HepG2 (cell line): ENCODE results near the gene CDNF. TPM values are rescaled to one million over a fixed set of nuclear protein-coding genes. Genes with fewer than 3 reads are reported as not detected.
A peak's percentile ranks its signal among the peaks of the same experiment; 100 is the strongest.

ENCODE experiments used
- ATF5 ChIP-seq: sonication (generic); formaldehyde crosslinking; IDR thresholded peaks from 2 replicates; pipeline ENCODE4 v1.4.0; 2020; ENCODE audit warnings: mild to moderate bottlenecking, low read depth, missing genetic modification reagents
- BHLHE40 ChIP-seq: IDR thresholded peaks from 2 replicates; pipeline ENCODE4 v1.6.1; 2011; ENCODE audit warnings: low read length, improper control_type of control experiment
- CHCHD3 ChIP-seq: sonication (generic); formaldehyde crosslinking; IDR thresholded peaks from 2 replicates; pipeline ENCODE4 v1.8.0; 2022; ENCODE audit warnings: mild to moderate bottlenecking, missing genetic modification reagents, moderate library complexity
- GATA4 ChIP-seq: sonication (generic); IDR thresholded peaks from 2 replicates; pipeline ENCODE4 v1.6.1; 2016; ENCODE audit warnings: antibody characterized with exemption, low read depth, borderline replicate concordance
- GFI1 ChIP-seq: sonication (generic); formaldehyde crosslinking; IDR thresholded peaks from 2 replicates; pipeline ENCODE4 v1.5.0; 2020; ENCODE audit warnings: missing genetic modification reagents, mild to moderate bottlenecking, borderline replicate concordance
- KMT2B ChIP-seq: IDR thresholded peaks from 2 replicates; pipeline ENCODE4 v1.6.1; 2016; ENCODE audit warnings: missing genetic modification reagents, missing compliant biosample characterization
- POLR2AphosphoS5 ChIP-seq: IDR thresholded peaks from 2 replicates; pipeline ENCODE4 v1.6.1; 2012; ENCODE audit warnings: low read depth, low read length
- RFX1 ChIP-seq: fragments of 450-650 bp; IDR thresholded peaks from 2 replicates; pipeline ENCODE4 v1.6.1; 2017
- RFXANK ChIP-seq: IDR thresholded peaks from 2 replicates; pipeline ENCODE4 v1.6.1; 2016
- SOX13 ChIP-seq, 3 experiments: fragments of 450-650 bp in 1 of 3; sonication (generic) in 1 of 3; formaldehyde crosslinking in 1 of 3; IDR thresholded peaks in 2 of 3; conservative IDR thresholded peaks in 1 of 3; 2 replicates each; pipeline versions ENCODE4 v1.5.0 to v1.6.1; 2016 to 2020; ENCODE audit warnings: antibody characterized with exemption in 1 of 3, mild to moderate bottlenecking in 1 of 3, missing compliant biosample characterization in 1 of 3, missing genetic modification reagents in 1 of 3, moderate library complexity in 1 of 3
- ZFAT ChIP-seq: sonication (generic); formaldehyde crosslinking; conservative IDR thresholded peaks from 2 replicates; pipeline ENCODE4 v1.8.1; 2023; ENCODE audit warnings: missing genetic modification reagents, inconsistent platforms
- ZFP37 ChIP-seq: sonication (generic); formaldehyde crosslinking; IDR thresholded peaks from 2 replicates; pipeline ENCODE4 v1.4.0; 2020; ENCODE audit warnings: missing genetic modification reagents, borderline replicate concordance
- ZGPAT ChIP-seq: IDR thresholded peaks from 2 replicates; pipeline ENCODE4 v1.6.1; 2016; ENCODE audit warnings: mild to moderate bottlenecking
- ZNF17 ChIP-seq: sonication (generic); formaldehyde crosslinking; IDR thresholded peaks from 2 replicates; pipeline ENCODE4 v1.5.0; 2020; ENCODE audit warnings: mild to moderate bottlenecking, missing genetic modification reagents
- ZNF276 ChIP-seq: sonication (generic); formaldehyde crosslinking; IDR thresholded peaks from 2 replicates; pipeline ENCODE4 v1.4.0; 2020; ENCODE audit warnings: mild to moderate bottlenecking, low read depth, missing genetic modification reagents
- ZNF317 ChIP-seq: sonication (generic); formaldehyde crosslinking; IDR thresholded peaks from 2 replicates; pipeline ENCODE4 v1.5.0; 2020; ENCODE audit warnings: mild to moderate bottlenecking, missing genetic modification reagents
- ZNF672 ChIP-seq: sonication (generic); formaldehyde crosslinking; IDR thresholded peaks from 2 replicates; pipeline ENCODE4 v1.8.1; 2022; ENCODE audit warnings: missing genetic modification reagents
- ZNF761 ChIP-seq: sonication (generic); formaldehyde crosslinking; conservative IDR thresholded peaks from 2 replicates; pipeline ENCODE4 v1.4.0; 2020; ENCODE audit warnings: mild to moderate bottlenecking, missing genetic modification reagents
- ZSCAN21 ChIP-seq: sonication (generic); formaldehyde crosslinking; IDR thresholded peaks from 2 replicates; pipeline ENCODE4 v1.8.0; 2022; ENCODE audit warnings: mild to moderate bottlenecking, missing genetic modification reagents, moderate library complexity, borderline replicate concordance
- polyA plus RNA-seq, 8 experiments: library from polyadenylated mRNA; depleted of rRNA in 3 of 8; stranded (reverse) in 7 of 8; unstranded in 1 of 8; fragments of >200 nt; fragmentation: Illumina TruSeq in 4 of 8; extraction: Trizol in 4 of 8; gene quantifications; 2 replicates each; pipeline versions ENCODE4 v1.2.1 to v1.2.3, GENCODE V29; 2011 to 2016; ENCODE audit warnings: low read depth in 4 of 8, missing spikeins in 1 of 8, mixed read lengths in 1 of 8; ENCODE audit not compliant: insufficient read depth in 1 of 8
- total RNA-seq, 5 experiments: library from RNA; depleted of rRNA; stranded (reverse); fragments of >200 nt; fragmentation: Illumina TruSeq; extraction: Trizol; gene quantifications; 2 replicates each; pipeline ENCODE4 v1.2.3, GENCODE V29; 2016; ENCODE audit warnings: low read depth in 1 of 5
- TF ChIP-seq, protein P1 (sequence below): sonication (generic); formaldehyde crosslinking; IDR thresholded peaks from 2 replicates; pipeline ENCODE4 v1.8.0; 2022; ENCODE audit warnings: mild to moderate bottlenecking, missing genetic modification reagents
- TF ChIP-seq, protein P2 (sequence below): sonication (generic); formaldehyde crosslinking; IDR thresholded peaks from 2 replicates; pipeline ENCODE4 v1.5.0; 2020; ENCODE audit warnings: missing genetic modification reagents

CDNF gene
- total and polyA plus RNA-seq, 2 of the 13 experiments (the other 11 are each of a cell fraction or from before 2014, with no cell fraction given) = 0.29 to 0.33 TPM

DNA sequence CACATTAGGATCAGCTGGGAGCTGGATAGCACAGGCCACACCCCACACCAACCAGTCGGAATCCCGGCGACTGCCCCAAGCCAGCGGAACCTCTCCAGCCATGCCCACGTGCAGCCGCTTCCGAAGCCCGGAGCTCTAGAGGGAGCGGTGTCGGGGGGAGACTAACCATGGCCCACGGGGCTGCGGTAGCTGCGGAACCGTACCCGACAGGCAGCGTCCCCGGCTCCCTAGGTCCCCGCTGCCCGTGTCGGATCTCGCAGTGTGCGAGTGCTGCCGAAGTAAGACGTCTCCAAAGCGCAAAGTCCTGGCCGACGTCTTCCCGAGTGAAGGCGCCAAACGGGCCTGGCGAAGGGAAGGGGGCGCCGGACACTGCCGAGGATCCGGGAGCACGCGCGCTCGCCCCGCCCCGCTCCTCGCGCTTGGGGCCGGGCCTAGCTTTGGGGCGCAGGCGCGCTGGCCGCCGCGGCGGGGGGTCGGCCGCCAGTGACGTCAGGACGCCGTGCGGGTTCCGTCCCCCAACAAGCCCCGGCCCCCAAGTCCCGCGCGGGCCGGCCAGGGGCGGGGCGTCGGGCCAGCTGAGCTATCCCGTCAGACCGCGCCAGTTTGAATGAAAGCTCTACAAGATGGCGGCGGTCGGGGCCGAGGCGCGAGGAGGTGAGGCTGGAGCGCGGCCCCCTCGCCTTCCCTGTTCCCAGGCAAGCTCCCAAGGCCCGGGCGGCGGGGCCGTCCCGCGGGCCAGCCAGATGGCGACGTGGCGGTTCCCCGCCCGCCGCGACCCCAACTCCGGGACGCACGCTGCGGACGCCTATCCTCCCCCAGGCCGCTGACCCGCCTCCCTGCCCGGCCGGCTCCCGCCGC, 40.7 kb upstream of the CDNF start, which contains the start of gene SUV39H2 (continued):
- TF ChIP-seq ZNF761 (CRISPR knock-in tag) = peak; percentile 92; the same call in 1 of the 2 replicates
- TF ChIP-seq, protein P1, sequence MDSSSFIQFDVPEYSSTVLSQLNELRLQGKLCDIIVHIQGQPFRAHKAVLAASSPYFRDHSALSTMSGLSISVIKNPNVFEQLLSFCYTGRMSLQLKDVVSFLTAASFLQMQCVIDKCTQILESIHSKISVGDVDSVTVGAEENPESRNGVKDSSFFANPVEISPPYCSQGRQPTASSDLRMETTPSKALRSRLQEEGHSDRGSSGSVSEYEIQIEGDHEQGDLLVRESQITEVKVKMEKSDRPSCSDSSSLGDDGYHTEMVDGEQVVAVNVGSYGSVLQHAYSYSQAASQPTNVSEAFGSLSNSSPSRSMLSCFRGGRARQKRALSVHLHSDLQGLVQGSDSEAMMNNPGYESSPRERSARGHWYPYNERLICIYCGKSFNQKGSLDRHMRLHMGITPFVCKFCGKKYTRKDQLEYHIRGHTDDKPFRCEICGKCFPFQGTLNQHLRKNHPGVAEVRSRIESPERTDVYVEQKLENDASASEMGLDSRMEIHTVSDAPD (CRISPR knock-in tag) = peak; percentile 72; the same call in 1 of the 2 replicates
- peak; percentile 75; the same call in 1 of the 2 replicates for TF ChIP-seq KMT2B (CRISPR knock-in tag)
- TF ChIP-seq ZFP37 = 0 out of 2 replicates have a peak, but pooled peaks have one; percentile 51
- no peak for TF ChIP-seq BHLHE40
- no peak for TF ChIP-seq GATA4
- TF ChIP-seq GFI1 = peak; percentile 61; the same call in 1 of the 2 replicates
- peak; percentile 51; the same call in 1 of the 2 replicates for TF ChIP-seq ZNF317 (CRISPR knock-in tag)
- TF ChIP-seq POLR2AphosphoS5 = peak; percentile 86
- peak; percentile 31; the same call in 1 of the 2 replicates for TF ChIP-seq ZSCAN21 (CRISPR knock-in tag)
- peak; percentile 92; the same call in 1 of the 2 replicates for TF ChIP-seq CHCHD3 (CRISPR knock-in tag)
- 0 out of 2 replicates have a peak, but pooled peaks have one; percentile 65 for TF ChIP-seq RFXANK (CRISPR knock-in tag)
- TF ChIP-seq ZNF672 (CRISPR knock-in tag) = no peak
- peak; percentile 92; the same call in 1 of the 2 replicates for TF ChIP-seq ZNF276 (CRISPR knock-in tag)
- TF ChIP-seq ZFAT (CRISPR knock-in tag) = peak; percentile 85; the same call in 1 of the 2 replicates
- no peak for TF ChIP-seq SOX13 (IDR thresholded peaks at IDR 0.05)
- no peak for TF ChIP-seq SOX13 (CRISPR knock-in tag; conservative IDR thresholded peaks at IDR 0.05 in 1 of 2, IDR thresholded peaks at IDR 0.05 in 1 of 2)
- TF ChIP-seq ZNF17 (CRISPR knock-in tag) = no peak
- TF ChIP-seq ATF5 = no peak
- TF ChIP-seq RFX1 = no peak
- peak; percentile 67; the same call in 1 of the 2 replicates for TF ChIP-seq ZGPAT (CRISPR knock-in tag)
- TF ChIP-seq, protein P2, sequence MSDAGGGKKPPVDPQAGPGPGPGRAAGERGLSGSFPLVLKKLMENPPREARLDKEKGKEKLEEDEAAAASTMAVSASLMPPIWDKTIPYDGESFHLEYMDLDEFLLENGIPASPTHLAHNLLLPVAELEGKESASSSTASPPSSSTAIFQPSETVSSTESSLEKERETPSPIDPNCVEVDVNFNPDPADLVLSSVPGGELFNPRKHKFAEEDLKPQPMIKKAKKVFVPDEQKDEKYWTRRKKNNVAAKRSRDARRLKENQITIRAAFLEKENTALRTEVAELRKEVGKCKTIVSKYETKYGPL (CRISPR knock-in tag) = peak; percentile 43; the same call in 1 of the 2 replicates
